Vagina (tissue), 2 donors: ENCODE data around the gene SEC62. TPM values are rescaled to one million over a fixed set of nuclear protein-coding genes. Genes with fewer than 3 reads are reported as not detected.

Experiments
- DNase-seq, 2 donors: peaks; one replicate each; pipeline ENCODE4 v3.0.0-alpha.2; 2017; ENCODE audit errors: extremely low spot score in 2 of 2
- H3K27ac ChIP-seq: fragments of 200-600 bp; sonication (generic); one replicate; pipeline ENCODE4 v1.5.1; 2019
- H3K27me3 ChIP-seq: fragments of 200-600 bp; sonication (generic); one replicate; pipeline ENCODE4 v1.5.1; 2019
- H3K36me3 ChIP-seq, 2 donors: fragments of 200-600 bp; sonication (generic); one replicate each; pipeline ENCODE4 v1.5.1; 2017 to 2019
- H3K4me1 ChIP-seq: fragments of 200-600 bp; sonication (generic); one replicate; pipeline ENCODE4 v1.5.1; 2019
- H3K4me3 ChIP-seq, 2 donors: fragments of 200-600 bp; sonication (generic); 1 replicate in 1 of 2; 2 replicates in 1 of 2; pipeline ENCODE4 v1.5.1; 2016 to 2019
- H3K9me3 ChIP-seq: fragments of 200-600 bp; sonication (generic); one replicate; pipeline ENCODE4 v1.5.1; 2019
- POLR2A ChIP-seq, 2 donors: fragments of 450-650 bp; IDR thresholded peaks; one replicate each; pipeline ENCODE4 v1.6.1; 2017; ENCODE audit warnings: antibody characterized with exemption in 2 of 2, mild to moderate bottlenecking in 2 of 2, moderate library complexity in 2 of 2
- POLR2AphosphoS5 ChIP-seq, 2 donors: sonication (generic); formaldehyde crosslinking; IDR thresholded peaks; one replicate each; pipeline ENCODE4 v1.9.0; 2017; ENCODE audit warnings: antibody characterized with exemption in 2 of 2, mild to moderate bottlenecking in 2 of 2, low read depth in 1 of 2; ENCODE audit not compliant: insufficient read depth in 1 of 2
- intact Hi-C: fragments of 100-400 bp; cut with DNase I; formaldehyde crosslinking; loops from one replicate; pipeline ENCODE4 v1.15.1; 2023
- total RNA-seq: library from RNA; depleted of rRNA; stranded (reverse); fragments of >200 nt; gene quantifications from one replicate; pipeline ENCODE4 v1.2.3, GENCODE V29; 2016
- TF ChIP-seq, protein P1 (sequence below), 3 experiments: fragments of 450-650 bp in 2 of 3; fragments of 200-600 bp in 1 of 3; sonication (generic) in 1 of 3; IDR thresholded peaks; one replicate each; pipeline ENCODE4 v1.5.1; 2017 to 2019; ENCODE audit warnings: antibody characterized with exemption in 3 of 3, mild to moderate bottlenecking in 2 of 3, moderate library complexity in 2 of 3

SEC62 gene
- 38.1 TPM for total RNA-seq

DNA sequence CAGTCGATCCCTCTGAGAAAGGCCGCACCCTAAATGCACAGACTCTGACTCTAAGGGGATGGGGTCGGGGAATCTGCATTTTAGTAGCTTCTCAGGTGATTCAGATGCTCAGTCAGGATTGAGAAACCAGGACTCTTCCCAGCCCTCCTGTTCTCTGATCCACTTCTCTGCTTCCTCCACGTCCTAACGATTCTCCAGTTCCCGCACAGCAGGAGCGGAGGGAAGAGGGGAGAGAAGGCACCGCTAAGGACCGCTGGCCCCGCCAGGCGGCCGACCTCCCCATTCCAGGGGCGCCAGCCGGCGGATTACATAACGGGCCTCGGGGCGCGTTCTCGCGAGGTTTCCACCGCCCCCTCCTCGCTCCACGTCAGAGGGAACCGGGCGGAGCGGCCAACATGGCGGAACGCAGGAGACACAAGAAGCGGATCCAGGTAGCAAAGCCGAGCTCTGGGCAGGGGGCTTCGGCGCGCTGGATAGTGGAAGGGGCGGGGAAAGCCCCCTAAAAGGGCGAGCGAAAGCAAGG is at the start of gene SEC62:
TSS of gene SEC62 (plus strand) at position 380 of the 523 bp plus-strand sequence. CDS start at position 396, 16 bp downstream.
- Histone ChIP-seq H3K27me3 (no peaks in the 10 kb centered on the region), H3K4me1 (peaks cover 50% of the 10 kb centered on the region), H3K27ac (peak within 1 kb of the TSS; percentile 99), H3K9me3 (no peaks in the 10 kb centered on the region), H3K4me3 (peak within 1 kb of the TSS; percentile 65 to 88), H3K36me3 (no peaks in the 10 kb centered on the region)
- TF ChIP-seq POLR2A (IDR thresholded peaks at IDR 0.05) (peak in 1 of 2 donors; percentile 79), POLR2AphosphoS5 (IDR thresholded peaks at IDR 0.05; ENCODE audit: insufficient read depth in 1 of 2, low read depth in 1 of 2) (peak; percentile 76 to 91)
- TF ChIP-seq, protein P1, sequence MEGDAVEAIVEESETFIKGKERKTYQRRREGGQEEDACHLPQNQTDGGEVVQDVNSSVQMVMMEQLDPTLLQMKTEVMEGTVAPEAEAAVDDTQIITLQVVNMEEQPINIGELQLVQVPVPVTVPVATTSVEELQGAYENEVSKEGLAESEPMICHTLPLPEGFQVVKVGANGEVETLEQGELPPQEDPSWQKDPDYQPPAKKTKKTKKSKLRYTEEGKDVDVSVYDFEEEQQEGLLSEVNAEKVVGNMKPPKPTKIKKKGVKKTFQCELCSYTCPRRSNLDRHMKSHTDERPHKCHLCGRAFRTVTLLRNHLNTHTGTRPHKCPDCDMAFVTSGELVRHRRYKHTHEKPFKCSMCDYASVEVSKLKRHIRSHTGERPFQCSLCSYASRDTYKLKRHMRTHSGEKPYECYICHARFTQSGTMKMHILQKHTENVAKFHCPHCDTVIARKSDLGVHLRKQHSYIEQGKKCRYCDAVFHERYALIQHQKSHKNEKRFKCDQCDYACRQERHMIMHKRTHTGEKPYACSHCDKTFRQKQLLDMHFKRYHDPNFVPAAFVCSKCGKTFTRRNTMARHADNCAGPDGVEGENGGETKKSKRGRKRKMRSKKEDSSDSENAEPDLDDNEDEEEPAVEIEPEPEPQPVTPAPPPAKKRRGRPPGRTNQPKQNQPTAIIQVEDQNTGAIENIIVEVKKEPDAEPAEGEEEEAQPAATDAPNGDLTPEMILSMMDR (IDR thresholded peaks at IDR 0.05) = peak in 1 of 3 experiments; percentile 17
- DNase-seq = peak in 1 of 2 donors; percentile 92
- intact Hi-C loops = no loop called here

GRCh38 chr3:169923189-169923588 is 43.4 kb upstream of the SEC62 start:
- Histone ChIP-seq H3K27ac (no peak overlapping the region), H3K9me3 (no peaks in the 10 kb centered on the region), H3K4me3 (no peak overlapping the region), H3K4me1 (no peaks in the 10 kb centered on the region), H3K36me3 (no peaks in the 10 kb centered on the region), H3K27me3 (no peaks in the 10 kb centered on the region)
- no peak for DNase-seq
- TF ChIP-seq, protein P1 (IDR thresholded peaks at IDR 0.05) = no peak
- TF ChIP-seq POLR2A (IDR thresholded peaks at IDR 0.05) (no peak), POLR2AphosphoS5 (IDR thresholded peaks at IDR 0.05; ENCODE audit: insufficient read depth in 1 of 2, low read depth in 1 of 2) (no peak)
- intact Hi-C loops = no loop called here

- no peaks in the 10 kb centered on the region for H3K9me3 ChIP-seq
- no peaks in the 10 kb centered on the region for H3K36me3 ChIP-seq
- intact Hi-C loops = no loop called here
- no peaks in the 10 kb centered on the region for H3K4me1 ChIP-seq
- H3K4me3 ChIP-seq = no peak overlapping the region
- H3K27me3 ChIP-seq = no peaks in the 10 kb centered on the region
- no peak for DNase-seq
- TF ChIP-seq, protein P1 (IDR thresholded peaks at IDR 0.05) = no peak
- TF ChIP-seq POLR2A (IDR thresholded peaks at IDR 0.05) (no peak), POLR2AphosphoS5 (IDR thresholded peaks at IDR 0.05; ENCODE audit: insufficient read depth in 1 of 2, low read depth in 1 of 2) (no peak)
- H3K27ac ChIP-seq = no peak overlapping the region
Observed at GRCh38 chr3:169923831-169924230, 42.8 kb upstream of the SEC62 start.

- Histone ChIP-seq H3K36me3 (no peaks in the 10 kb centered on the region), H3K9me3 (no peaks in the 10 kb centered on the region), H3K4me1 (no peaks in the 10 kb centered on the region), H3K4me3 (no peak overlapping the region), H3K27me3 (no peaks in the 10 kb centered on the region), H3K27ac (no peak overlapping the region)
- DNase-seq = no peak
- TF ChIP-seq, protein P1 (IDR thresholded peaks at IDR 0.05) = no peak
- no peak for TF ChIP-seq POLR2A (IDR thresholded peaks at IDR 0.05)
- no peak for TF ChIP-seq POLR2AphosphoS5 (IDR thresholded peaks at IDR 0.05; ENCODE audit: insufficient read depth in 1 of 2, low read depth in 1 of 2)
- intact Hi-C loops = no loop called here
Observed at GRCh38 chr3:169929830-169930519, 36.6 kb upstream of the SEC62 start.

- Histone ChIP-seq H3K4me3 (no peak overlapping the region), H3K36me3 (no peaks in the 10 kb centered on the region), H3K27ac (no peak overlapping the region), H3K4me1 (no peaks in the 10 kb centered on the region), H3K27me3 (no peaks in the 10 kb centered on the region), H3K9me3 (no peaks in the 10 kb centered on the region)
- TF ChIP-seq POLR2AphosphoS5 (IDR thresholded peaks at IDR 0.05; ENCODE audit: insufficient read depth in 1 of 2, low read depth in 1 of 2) (no peak), POLR2A (IDR thresholded peaks at IDR 0.05) (no peak)
- TF ChIP-seq, protein P1 (IDR thresholded peaks at IDR 0.05) = no peak
- DNase-seq = no peak
- intact Hi-C loops = no loop called here
Observed at GRCh38 chr3:169930843-169931242, 35.8 kb upstream of the SEC62 start.
